COLO668 (cell line): Measurements from ENCODE around the gene LMF2.
"Not testable (repeated sequence)": the region's sequence is repeated elsewhere in the genome, so short reads cannot be mapped to it uniquely, and the experiment has no call there.

Source experiments
- DNase-seq: peaks from one replicate; lab custom pipeline; 2025; ENCODE audit not compliant: unreplicated experiment; lab: John Stamatoyannopoulos, UW

LMF2 gene

DNA sequence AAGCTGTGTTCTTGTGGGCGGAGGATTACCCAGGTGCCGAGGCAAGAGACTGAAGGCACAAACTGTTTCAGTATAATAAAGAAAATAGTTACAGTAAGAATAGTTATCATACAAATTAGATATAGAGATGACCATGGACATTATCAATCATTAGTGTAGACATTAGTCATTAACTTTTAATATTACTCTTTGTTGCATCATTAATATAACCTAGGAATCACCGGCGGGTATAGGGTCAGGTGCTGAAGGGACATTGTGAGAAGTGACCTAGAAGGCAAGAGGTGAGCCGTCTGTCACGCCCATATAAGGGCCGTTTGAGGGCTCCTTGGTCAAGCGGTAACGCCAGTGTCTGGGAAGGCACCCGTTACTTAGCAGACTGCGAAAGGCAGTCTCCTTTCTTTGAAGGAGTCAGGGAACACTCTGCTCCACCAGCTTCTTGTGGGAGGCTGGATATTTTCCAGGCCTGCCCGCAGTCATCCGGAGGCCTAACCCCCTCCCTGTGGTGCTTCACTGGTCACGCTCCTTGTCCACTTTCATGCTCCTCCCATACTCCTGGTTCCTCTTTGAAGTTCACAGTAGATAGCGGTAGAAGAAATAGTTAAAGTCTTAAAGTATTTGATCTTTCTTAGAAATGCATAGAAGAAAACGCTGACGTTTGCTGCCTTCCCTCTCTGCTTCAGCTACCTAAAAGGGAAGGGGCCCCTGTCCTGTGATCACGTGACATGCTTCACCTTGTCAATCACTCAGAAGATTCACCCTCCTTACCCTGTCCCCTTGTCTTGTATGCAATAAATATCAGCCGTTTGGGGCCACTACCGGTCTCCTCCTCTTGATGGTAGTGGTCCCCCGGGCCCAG, 26.6 kb upstream of the LMF2 start:
- DNase-seq: not testable (repeated sequence)

DNA sequence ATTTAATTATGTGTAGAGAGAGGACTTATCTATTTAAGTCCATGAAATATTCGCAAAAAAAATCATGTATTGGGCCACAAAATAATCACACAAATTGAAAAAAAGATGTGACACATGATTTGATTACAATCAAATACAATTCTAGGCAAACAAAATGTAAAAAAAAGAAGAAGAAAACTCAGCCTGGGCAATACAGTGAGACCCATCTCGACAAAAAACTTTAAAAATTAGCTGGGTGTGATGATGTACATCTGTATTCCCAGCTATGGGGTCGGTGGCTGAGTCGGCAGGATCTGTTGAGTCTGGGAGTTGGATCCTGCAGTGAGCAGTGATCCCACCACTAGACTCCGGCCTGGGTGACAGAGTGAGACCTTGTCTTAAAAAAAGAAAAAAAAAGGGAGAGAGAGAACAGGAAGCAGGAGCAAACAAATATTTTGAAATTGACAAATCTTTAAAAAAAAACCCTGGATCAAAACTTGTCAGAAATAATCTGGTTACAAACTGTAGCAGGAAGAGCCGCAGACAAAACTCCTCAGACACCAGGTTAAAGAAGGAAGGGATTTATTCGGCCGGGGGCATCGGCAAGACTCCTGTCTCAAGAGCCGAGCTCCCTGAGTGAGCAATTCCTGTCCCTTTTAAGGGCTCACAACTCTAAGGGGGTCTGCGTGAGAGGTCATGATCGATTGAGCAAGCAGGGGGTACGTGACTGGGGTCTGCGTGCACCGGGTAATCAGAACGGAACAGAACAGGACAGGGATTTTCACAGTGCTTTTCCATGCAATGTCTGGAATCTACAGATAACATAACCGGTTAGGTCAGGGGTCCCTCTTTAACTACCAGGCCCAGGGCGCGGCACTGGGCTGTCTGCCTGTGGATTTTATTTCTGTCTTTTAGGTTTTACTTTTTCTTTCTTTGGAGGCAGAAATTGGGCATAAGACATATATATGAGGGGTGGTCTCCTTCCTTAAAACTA, 25.6 kb upstream of the LMF2 start:
- no peak for DNase-seq

DNA sequence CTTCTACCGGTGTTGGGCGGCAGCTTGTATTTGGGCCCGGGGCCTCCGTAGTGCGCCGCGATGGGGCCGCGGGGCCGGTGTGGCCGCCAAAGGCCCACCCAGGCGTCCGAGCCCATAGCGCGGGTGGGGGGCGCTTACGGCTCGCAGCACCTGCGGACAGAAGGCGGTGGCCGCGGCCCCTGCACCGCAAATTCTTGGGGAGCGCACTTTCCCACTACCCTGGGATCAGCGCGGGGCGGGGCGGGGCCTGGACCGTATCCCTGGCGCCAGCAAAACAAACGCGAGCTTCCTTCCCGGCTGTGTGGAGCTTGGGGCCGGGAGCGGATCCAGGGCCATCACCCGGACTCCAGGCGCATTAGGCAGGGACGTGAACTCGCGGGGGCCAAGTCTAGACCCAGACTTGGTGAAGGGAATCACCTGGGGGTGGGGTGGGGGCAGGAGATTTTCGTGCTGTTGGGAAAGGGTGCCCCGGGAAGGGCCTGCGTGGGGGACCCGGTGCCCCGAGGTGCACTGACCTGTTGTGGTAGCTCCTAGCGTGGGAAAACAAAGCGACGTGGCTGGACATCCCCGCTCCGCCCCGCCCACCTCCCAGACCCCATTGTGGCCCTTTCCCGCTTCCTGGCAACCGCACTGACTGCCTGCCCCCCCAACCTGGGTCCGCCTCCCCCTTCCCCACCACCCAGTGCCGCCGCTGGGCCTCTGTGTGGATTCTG, 24.6 kb upstream of the LMF2 start:
- DNase-seq: peak; percentile 64

DNA sequence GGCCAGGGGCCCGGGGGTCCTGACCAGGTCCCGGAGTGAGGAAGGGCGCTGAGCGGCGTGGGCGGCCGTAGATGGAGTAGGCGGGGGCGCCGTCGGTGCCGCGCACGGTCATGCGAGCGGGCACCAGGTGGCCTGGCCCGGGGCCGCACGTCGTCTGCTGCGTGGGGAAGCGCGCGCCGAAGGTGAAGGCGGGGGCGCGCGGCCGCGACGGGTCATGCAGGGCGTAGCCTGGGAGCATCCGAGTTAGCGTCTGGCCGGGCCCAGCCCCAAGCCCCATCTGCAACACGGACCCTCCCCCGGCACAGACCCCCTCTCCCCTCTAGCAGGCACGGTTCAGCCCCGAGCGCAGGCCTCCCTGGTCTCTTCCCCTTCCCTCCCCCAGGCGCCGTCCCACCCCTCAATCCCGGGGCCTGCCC, 24.1 kb upstream of the LMF2 start:
- peak; percentile 71 for DNase-seq

DNA sequence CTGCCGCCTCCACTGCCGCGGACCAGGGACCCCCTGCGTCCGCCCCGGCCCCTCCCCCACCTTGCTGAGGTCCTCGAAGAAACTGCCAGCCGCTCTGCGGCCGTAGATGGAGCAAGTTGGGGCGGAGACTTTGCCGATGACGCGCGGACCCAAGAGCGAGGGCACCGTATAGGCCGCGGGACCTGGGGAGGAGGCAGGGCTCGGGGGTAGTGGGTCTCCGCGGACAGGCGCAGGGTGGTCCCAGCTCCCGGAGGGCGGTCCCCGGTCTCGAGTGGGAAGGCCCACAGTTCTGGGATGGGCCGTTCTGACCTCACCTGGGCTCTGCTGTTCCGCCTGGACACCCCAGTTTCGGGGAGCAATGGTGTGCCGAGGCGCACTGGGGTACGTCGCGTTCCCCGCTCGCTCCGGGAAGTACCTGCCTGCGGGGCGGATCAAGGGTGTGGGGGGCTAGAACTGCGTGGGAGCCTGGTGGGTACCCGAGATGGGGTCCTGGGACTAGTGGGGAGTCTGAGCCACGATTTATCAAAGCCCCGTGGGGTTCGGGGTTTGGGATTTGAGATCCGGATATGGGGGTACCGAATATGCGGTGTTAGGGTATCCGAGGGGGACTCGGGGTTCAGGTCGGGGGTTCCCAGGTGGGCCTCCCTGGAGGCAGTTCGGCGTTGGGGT, 23.5 kb upstream of the LMF2 start:
- DNase-seq: peak; percentile 62

GRCh38 chr22:50530580-50530876, 23.0 kb upstream of the LMF2 start:
- no peak for DNase-seq

GRCh38 chr22:50529897-50530579, 22.5 kb upstream of the LMF2 start, which contains the start of gene TYMP:
TSS of gene TYMP (minus strand) at chr22:50530012. CDS start at chr22:50529709, 303 bp downstream.
- DNase-seq: peak; percentile 41

GRCh38 chr22:50529416-50529896, 22.0 kb upstream of the LMF2 start:
- no peak for DNase-seq

DNA sequence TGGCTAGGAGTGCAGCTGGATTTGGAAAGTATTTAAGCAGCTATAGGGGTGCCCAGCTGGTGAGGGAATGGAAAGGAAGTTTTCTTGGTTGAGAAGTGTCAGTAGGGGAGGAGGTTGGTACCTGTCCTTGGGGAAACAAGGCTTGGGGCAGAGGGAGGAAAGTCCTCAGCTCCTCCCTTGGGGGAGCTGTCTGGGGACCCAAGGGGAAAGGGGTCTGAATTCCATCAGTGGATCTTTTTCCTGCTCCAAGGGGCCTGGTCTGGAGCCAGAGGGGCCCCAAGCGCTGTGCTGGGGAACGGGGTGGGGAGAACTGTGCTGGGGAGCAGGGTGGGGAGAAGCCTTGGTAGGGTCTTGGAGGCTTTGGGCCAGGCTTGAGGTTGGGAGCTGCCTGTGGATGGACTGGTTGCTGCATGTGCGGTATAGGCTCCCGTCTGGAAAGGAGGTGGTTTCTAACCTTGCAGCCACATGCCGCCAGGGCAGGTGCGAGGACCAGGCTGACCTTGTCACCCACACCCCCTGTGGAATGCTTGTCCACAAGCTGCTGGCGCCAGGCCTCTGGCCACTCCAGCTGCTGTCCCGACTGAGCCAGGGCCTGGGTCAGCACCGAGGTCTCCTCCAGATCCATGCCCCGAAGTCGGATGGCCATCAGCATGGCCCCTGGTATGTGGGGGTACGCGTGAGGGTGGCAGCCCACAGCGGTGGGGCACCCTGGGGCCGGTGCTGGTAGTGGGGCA, 21.3 kb upstream of the LMF2 start:
- DNase-seq: no peak

DNA sequence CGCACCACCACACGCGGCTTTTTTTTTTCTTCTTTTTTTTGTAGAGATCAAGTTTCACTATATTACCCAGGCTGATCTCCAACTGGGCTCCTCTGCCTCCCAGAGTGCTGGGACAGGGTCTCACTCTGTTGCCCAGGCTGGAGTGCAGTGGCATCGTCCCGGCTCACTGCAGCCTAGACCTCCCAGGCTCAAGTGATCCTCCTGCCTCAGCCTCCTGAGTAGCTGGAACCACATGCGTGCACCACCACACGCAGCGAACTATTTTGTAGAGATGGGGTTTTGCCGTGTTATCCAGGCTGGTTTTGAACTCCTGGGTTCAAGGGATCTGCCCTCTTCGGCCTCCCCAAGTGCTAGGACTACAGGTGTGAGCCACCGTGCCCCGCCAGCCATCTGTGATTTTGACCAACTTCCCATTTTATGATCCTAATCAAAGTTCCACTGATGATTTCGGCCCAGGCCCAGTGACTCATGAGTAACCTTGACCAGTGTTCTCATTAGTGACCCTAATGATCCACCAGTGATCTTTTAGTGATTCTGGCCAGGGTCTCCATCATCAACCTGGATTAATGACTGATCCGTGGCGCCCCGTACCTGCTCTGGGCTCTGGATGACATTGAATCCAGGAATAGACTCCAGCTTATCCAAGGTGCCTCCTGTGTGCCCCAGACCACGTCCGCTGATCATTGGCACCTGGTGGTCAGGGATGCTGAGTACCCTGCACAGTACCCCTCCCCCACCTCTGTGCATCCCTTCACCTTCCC, 20.6 kb upstream of the LMF2 start:
- no peak for DNase-seq

DNA sequence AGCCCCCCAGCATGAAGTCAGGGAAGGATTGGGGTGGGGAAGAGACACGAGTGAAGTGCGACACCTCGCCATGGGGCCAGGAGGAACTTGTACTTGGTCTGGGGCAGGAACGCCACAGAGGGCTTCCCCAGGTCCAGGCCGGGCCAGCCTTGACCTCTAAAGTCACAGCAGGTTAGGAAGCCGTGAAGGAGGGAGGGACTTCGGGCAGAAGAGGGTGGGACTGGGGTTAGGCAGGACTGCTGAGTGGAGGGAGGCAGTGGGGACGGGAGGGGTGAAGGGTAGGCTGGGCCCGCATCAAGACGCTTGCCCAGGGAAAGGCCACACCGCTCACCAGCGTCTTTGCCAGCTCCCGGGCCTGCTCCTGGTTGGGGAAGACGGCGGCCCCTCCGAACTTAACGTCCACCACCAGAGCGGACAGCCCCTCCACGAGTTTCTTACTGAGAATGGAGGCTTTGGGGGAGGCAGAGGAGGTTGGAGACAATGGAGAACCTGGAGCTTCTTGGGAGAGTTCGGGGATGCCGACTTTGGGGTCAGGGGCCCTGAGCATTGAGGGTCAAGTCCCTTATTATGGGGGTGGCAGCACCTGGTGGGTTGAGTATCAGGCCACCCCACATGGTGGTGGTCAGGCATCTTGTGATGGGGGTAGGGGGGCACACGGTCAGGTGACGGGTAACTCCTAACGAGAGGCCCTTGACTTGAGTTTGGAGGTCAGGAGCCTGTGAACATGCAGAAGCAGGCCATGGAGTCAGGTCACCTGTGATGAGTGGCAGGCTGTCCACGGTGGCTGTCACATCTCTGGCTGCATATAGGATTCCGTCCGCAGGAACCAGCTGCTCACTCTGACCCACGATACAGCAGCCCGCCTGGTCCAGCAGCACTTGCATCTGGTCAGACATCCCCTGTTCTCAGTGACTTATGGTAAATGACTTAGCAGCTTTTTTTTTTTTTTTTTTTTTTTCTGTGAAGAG, 19.6 kb upstream of the LMF2 start:
- no peak for DNase-seq

- DNase-seq: peak; percentile 89
Measured at GRCh38 chr22:50526108-50526833, 18.8 kb upstream of the LMF2 start.

DNA sequence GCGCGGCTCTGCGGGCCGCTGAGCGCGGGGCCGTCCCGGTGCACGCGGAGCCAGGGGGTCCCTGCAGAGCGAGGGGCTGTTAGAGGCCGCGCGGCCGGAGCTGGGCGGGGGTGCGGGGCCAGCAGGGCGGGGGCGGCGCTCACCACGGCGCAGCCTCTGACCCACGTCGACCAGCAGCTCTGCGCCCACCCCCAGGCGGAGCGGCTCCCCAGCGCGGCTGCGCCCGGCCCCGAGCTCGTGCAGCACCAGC, 18.3 kb upstream of the LMF2 start:
- no peak for DNase-seq

DNA sequence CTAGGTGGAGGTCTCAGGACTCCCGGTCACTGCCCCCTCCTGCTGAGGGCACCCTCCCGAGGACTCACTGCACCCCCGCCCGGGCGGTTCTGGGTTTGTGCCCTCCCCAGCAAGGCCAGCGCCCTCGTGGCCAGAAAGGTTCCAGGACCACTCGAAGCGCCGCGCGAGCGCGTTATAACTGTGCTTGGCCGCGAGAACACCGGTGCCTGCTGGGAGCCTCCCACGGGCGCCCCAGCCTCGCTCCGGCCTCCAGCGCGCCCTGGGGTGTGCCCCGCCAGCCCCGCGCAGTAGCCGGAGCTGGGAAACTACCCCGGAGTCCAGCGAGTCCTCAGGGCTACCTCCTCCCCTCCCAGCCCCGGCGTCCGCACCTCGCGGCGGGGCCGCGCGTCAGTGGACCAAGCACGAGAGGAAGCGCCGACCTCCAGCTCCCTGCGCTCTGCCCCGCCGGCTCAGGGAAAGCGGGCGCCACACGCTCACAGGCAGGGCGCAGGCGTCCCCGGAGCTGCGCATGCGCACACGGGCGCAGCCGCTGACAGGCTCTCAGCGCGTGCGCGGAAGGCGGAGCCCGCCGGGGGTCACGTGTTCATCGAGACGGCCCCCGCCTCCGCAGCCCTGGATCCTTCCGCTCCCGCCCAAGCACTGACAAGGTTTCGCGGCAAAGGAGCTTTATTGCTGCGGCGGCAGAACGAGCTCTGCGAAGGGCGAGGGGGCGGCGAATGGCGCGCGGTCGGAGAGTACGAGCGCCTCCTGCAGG, 17.8 kb upstream of the LMF2 start, which contains the start of gene SCO2:
SCO2 (minus strand) TSS at position 495 of the 754 bp plus-strand sequence. CDS start 1,187 bp downstream, outside the sequence.
- peak; percentile 98 for DNase-seq

DNA sequence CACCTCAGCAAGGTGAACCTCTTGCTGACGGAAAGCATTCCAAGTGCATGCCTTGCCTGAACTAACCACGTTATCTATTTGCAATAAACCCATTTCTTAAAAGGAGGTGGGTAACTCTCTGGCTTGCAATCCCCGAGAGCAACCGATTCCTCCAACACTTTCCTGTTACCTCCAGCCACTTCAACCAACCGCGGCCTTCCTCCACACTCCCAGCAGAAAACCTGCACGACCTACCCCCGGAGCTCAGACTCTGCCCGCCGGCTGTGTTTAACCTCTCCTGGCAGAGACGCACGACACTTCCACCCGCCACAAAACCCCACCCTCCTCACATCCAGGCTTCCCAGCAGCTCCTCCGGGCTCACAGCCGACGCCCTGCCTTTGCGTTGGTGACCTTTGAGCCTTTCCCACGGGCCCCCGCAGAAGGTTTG, 17.2 kb upstream of the LMF2 start:
- DNase-seq: peak; percentile 73
